Mesenchymal stem cell (in vitro differentiated cells and primary cell): Measurements from ENCODE around the gene GPR39.

ENCODE experiments used
- DNase-seq: peaks from one replicate; pipeline ENCODE4 v3.0.0-alpha.2; 2013
- H2AFZ ChIP-seq: one replicate; pipeline ENCODE4 v1.6.1; 2013; ENCODE audit warnings: low read depth, mild to moderate bottlenecking, control low read depth, inconsistent platforms, low read length, moderate library complexity
- H2AK5ac ChIP-seq: 2 replicates; pipeline ENCODE4 v1.6.1; 2013; ENCODE audit warnings: low read length, moderate library complexity, mild to moderate bottlenecking, inconsistent platforms; ENCODE audit not compliant: severe bottlenecking
- H2BK120ac ChIP-seq: one replicate; pipeline ENCODE4 v1.6.1; 2013; ENCODE audit warnings: low read depth, mild to moderate bottlenecking, inconsistent platforms, low read length, moderate library complexity
- H2BK12ac ChIP-seq, 2 experiments: one replicate each; pipeline ENCODE4 v1.6.1; 2013; ENCODE audit warnings: inconsistent platforms in 2 of 2, low read length in 2 of 2, mild to moderate bottlenecking in 2 of 2, moderate library complexity in 2 of 2, control low read depth in 1 of 2
- H2BK15ac ChIP-seq: one replicate; pipeline ENCODE4 v1.6.1; 2013; ENCODE audit warnings: mild to moderate bottlenecking, low read depth, inconsistent platforms; ENCODE audit not compliant: poor library complexity, severe bottlenecking
- H2BK5ac ChIP-seq: 2 replicates; pipeline ENCODE4 v1.6.1; 2013; ENCODE audit warnings: low read depth, mild to moderate bottlenecking, low read length, control low read depth, inconsistent platforms; ENCODE audit not compliant: poor library complexity, severe bottlenecking
- H3K14ac ChIP-seq, 2 experiments: one replicate each; pipeline ENCODE4 v1.6.1; 2013; ENCODE audit warnings: inconsistent platforms in 2 of 2, low read length in 2 of 2, control low read depth in 1 of 2, mild to moderate bottlenecking in 1 of 2, moderate library complexity in 1 of 2
- H3K18ac ChIP-seq, 2 experiments: one replicate each; pipeline ENCODE4 v1.6.1; 2013; ENCODE audit warnings: inconsistent platforms in 2 of 2, low read length in 2 of 2, control low read depth in 1 of 2, low read depth in 1 of 2, mild to moderate bottlenecking in 1 of 2
- H3K23ac ChIP-seq, 2 experiments: one replicate each; pipeline ENCODE4 v1.6.1; 2013; ENCODE audit warnings: inconsistent platforms in 2 of 2, low read length in 2 of 2, mild to moderate bottlenecking in 2 of 2, moderate library complexity in 2 of 2, control low read depth in 1 of 2
- H3K27ac ChIP-seq: 2 replicates; pipeline ENCODE4 v1.5.1; 2013; ENCODE audit warnings: mild to moderate bottlenecking, moderate library complexity, low read length, control low read depth, inconsistent platforms; ENCODE audit not compliant: poor library complexity, severe bottlenecking
- H3K27me3 ChIP-seq, 2 experiments: 2 replicates each; pipeline versions ENCODE4 v1.6.1 to v1.7.0; 2013; ENCODE audit warnings: low read length in 2 of 2, mild to moderate bottlenecking in 2 of 2, moderate library complexity in 2 of 2, control low read depth in 1 of 2, inconsistent platforms in 1 of 2; ENCODE audit not compliant: control insufficient read depth in 1 of 2, insufficient read depth in 1 of 2
- H3K36me3 ChIP-seq, 2 experiments: 2 replicates each; pipeline versions ENCODE4 v1.6.1 to v1.7.0; 2013; ENCODE audit warnings: low read length in 2 of 2, control low read depth in 1 of 2, inconsistent platforms in 1 of 2, low read depth in 1 of 2, mild to moderate bottlenecking in 1 of 2; ENCODE audit not compliant: insufficient read depth in 2 of 2, control insufficient read depth in 1 of 2
- H3K4ac ChIP-seq, 2 experiments: one replicate each; pipeline ENCODE4 v1.6.1; 2013; ENCODE audit warnings: inconsistent platforms in 2 of 2, low read length in 2 of 2, mild to moderate bottlenecking in 2 of 2, moderate library complexity in 2 of 2, control low read depth in 1 of 2, low read depth in 1 of 2
- H3K4me1 ChIP-seq: 2 replicates; pipeline ENCODE4 v1.6.1; 2013; ENCODE audit warnings: low read depth, low read length, control low read depth; ENCODE audit not compliant: control insufficient read depth, insufficient read depth
- H3K4me2 ChIP-seq: 2 replicates; pipeline ENCODE4 v1.6.1; 2013; ENCODE audit warnings: low read length, mild to moderate bottlenecking, inconsistent platforms; ENCODE audit not compliant: poor library complexity, severe bottlenecking
- H3K4me3 ChIP-seq, 2 experiments: 2 replicates each; pipeline versions ENCODE4 v1.5.1 to v1.7.0; 2013; ENCODE audit warnings: low read length in 2 of 2, mild to moderate bottlenecking in 2 of 2, control low read depth in 1 of 2, low read depth in 1 of 2; ENCODE audit not compliant: insufficient read depth in 1 of 2
- H3K79me1 ChIP-seq: replicated peaks from 2 replicates; pipeline ENCODE4 v1.6.1; 2013; ENCODE audit warnings: mild to moderate bottlenecking, control low read depth, low read length, inconsistent platforms; ENCODE audit not compliant: poor library complexity, severe bottlenecking
- H3K9ac ChIP-seq: 2 replicates; pipeline ENCODE4 v1.7.0; 2013; ENCODE audit warnings: mild to moderate bottlenecking, low read length, moderate library complexity
- H3K9me3 ChIP-seq: 2 replicates; pipeline ENCODE4 v1.7.0; 2013; ENCODE audit warnings: mild to moderate bottlenecking, low read length; ENCODE audit not compliant: control insufficient read depth
- H4K8ac ChIP-seq: one replicate; pipeline ENCODE4 v1.6.1; 2013; ENCODE audit warnings: inconsistent platforms, mild to moderate bottlenecking, low read length, moderate library complexity
- H4K91ac ChIP-seq: one replicate; pipeline ENCODE4 v1.6.1; 2013; ENCODE audit warnings: mild to moderate bottlenecking, low read length, inconsistent platforms
- WGBS: methylation state at CpG from one replicate; pipeline ENCODE4 v1.1.7; 2013; ENCODE audit warnings: mixed read lengths; 5-methylcytosine and 5-hydroxymethylcytosine counted together

Gene GPR39

DNA sequence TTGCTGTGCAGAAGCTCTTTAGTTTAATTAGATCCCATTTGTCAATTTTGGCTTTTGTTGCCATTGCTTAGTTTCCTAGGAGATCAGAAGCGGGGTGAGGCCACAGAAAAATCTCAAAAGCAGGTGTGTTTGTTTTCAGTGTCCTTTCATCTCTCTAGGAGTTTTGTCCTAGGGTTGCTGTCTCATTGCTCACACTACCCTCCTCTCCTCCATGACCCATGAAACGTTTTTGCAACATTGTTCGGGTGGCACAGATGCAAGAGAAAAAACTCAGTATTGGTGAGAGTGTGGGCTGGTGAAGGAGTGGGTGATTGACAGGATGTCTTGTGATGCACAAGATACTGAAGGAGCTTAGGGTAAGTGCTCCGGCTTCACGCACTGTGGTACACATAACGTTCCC, 149.8 kb downstream of the GPR39 start:
- H3K4me1 ChIP-seq: no peaks in the 10 kb centered on the region
- no peak overlapping the region for H2AFZ ChIP-seq
- H2BK120ac ChIP-seq: no peak overlapping the region
- H2AK5ac ChIP-seq: no peak overlapping the region
- no peak overlapping the region for H3K23ac ChIP-seq
- H3K14ac ChIP-seq: no peak overlapping the region
- no peaks in the 10 kb centered on the region for H3K9me3 ChIP-seq
- H3K27ac ChIP-seq: no peak overlapping the region
- no peak overlapping the region for H2BK12ac ChIP-seq
- H4K8ac ChIP-seq: no peak overlapping the region
- peaks cover 14% of the 10 kb centered on the region for H3K79me1 ChIP-seq
- H3K4me2 ChIP-seq: no peak overlapping the region
- H4K91ac ChIP-seq: no peak overlapping the region
- no peaks in the 10 kb centered on the region for H3K27me3 ChIP-seq
- DNase-seq: no peak
- H3K4ac ChIP-seq: no peak overlapping the region
- H2BK15ac ChIP-seq: no peak overlapping the region
- H3K36me3 ChIP-seq: peaks cover 0 to 2% of the 10 kb centered on the region in 2 experiments
- no peak overlapping the region for H3K18ac ChIP-seq
- H2BK5ac ChIP-seq: no peak overlapping the region
- H3K9ac ChIP-seq: no peak overlapping the region
- 95% methylated on average over 4 of the region's 6 CpGs for WGBS
- no peak overlapping the region for H3K4me3 ChIP-seq

DNA sequence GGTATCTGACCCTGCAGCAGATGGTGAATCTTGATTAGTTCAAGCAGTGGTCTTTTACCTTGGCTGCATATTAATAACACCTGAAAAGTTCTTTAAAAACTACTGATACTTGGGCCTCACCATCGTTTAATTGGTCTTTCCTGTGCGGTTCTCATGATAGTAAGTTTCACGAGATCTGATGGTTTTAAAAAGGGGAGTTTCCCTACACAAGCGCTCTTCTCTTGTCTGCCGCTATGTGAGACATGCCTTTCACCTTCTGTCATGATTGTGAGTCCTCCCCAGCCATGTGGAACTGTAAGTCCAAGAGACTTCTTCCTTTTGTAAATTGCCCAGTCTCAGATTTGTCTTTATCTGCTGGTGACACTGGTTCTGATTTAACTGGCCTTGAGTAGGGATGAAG, 151.1 kb downstream of the GPR39 start:
- Histone ChIP-seq H2AFZ (no peak overlapping the region), H2BK120ac (no peak overlapping the region), H3K27me3 (no peaks in the 10 kb centered on the region), H3K18ac (no peak overlapping the region), H3K36me3 (peaks cover 0 to 2% of the 10 kb centered on the region in 2 experiments), H3K4ac (no peak overlapping the region), H4K91ac (no peak overlapping the region), H3K9me3 (no peaks in the 10 kb centered on the region), H3K4me3 (no peak overlapping the region), H2BK12ac (no peak overlapping the region), H3K23ac (no peak overlapping the region), H3K4me1 (no peaks in the 10 kb centered on the region), H3K4me2 (no peak overlapping the region), H2BK5ac (no peak overlapping the region), H3K79me1 (peaks cover 19% of the 10 kb centered on the region), H2AK5ac (no peak overlapping the region), H4K8ac (no peak overlapping the region), H3K27ac (no peak overlapping the region), H2BK15ac (no peak overlapping the region), H3K9ac (no peak overlapping the region), H3K14ac (no peak overlapping the region)
- DNase-seq: no peak
- 97% methylated on average over 5 of the region's 5 CpGs for WGBS

DNA sequence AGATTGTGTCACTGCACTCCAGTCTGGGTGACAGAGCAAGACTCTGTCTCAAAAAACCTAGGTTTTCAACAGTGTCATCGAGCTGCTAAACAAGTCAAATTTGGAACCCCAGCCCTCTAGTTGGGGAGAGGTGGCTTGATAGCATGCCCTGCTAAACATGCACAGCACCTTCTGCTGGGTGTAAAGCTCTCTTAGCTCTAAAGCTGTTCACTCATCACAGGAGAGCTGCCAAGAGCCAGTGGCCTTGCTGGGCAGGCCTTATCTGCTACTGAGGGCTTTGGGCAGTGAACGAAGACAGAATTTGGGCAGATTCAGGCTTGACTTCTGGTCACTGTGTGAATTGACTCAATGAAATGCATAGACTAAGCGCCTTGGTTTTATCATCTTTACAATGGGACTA, 152.1 kb downstream of the GPR39 start:
- Histone ChIP-seq H2AFZ (no peak overlapping the region), H3K4me2 (no peak overlapping the region)
- WGBS: 84% methylated on average over 3 of the region's 3 CpGs

DNA sequence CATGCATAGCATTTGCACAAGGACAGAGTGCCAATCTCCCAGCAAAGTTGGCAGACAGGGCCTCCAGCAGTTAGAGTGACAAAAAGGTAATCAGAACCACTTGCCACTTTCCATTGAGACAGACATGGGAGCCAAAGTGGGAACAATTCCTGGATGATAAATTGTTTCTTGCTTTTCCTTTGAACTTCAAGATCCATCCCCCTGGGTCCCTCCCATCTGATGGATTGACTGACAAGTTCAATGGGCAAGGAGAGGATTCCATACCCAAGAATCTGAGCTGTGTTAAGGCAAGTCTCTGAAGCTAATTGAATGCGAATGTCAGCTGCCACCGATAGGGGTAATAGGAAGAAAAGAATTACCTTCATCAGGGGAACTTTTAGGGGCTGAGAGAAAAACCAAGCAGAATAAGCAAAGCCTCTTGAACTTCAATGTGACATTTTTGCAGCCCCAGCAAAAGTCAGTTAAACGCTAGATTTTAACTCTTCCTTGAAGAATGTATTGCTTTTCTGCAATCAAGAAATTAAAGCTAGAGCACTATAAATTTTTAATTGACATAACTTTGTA, 156.9 kb downstream of the GPR39 start:
- Histone ChIP-seq H2AK5ac (no peak overlapping the region), H3K9me3 (no peaks in the 10 kb centered on the region), H2AFZ (no peak overlapping the region), H3K4ac (no peak overlapping the region), H3K27ac (no peak overlapping the region), H3K4me3 (no peak overlapping the region), H2BK5ac (no peak overlapping the region), H3K4me2 (no peak overlapping the region), H3K4me1 (no peaks in the 10 kb centered on the region), H2BK120ac (no peak overlapping the region), H3K18ac (no peak overlapping the region), H3K79me1 (peaks cover 16% of the 10 kb centered on the region), H3K14ac (no peak overlapping the region), H4K91ac (no peak overlapping the region), H3K27me3 (no peaks in the 10 kb centered on the region), H3K9ac (no peak overlapping the region), H2BK12ac (no peak overlapping the region), H4K8ac (no peak overlapping the region), H2BK15ac (no peak overlapping the region), H3K36me3 (no peaks in the 10 kb centered on the region), H3K23ac (no peak overlapping the region)
- 86% methylated on average over 2 of the region's 3 CpGs for WGBS
- DNase-seq: no peak

More for the DNA sequence above, 152.1 kb downstream of the GPR39 start:
- no peak overlapping the region for H3K14ac ChIP-seq
- H2BK15ac ChIP-seq: no peak overlapping the region
- H2AK5ac ChIP-seq: no peak overlapping the region
- H2BK5ac ChIP-seq: no peak overlapping the region
- no peak overlapping the region for H4K91ac ChIP-seq
- no peak overlapping the region for H2BK12ac ChIP-seq
- no peak overlapping the region for H3K4me3 ChIP-seq
- peaks cover 0 to 2% of the 10 kb centered on the region in 2 experiments for H3K36me3 ChIP-seq
- H3K4ac ChIP-seq: no peak overlapping the region
- peaks cover 21% of the 10 kb centered on the region for H3K79me1 ChIP-seq
- H3K27me3 ChIP-seq: no peaks in the 10 kb centered on the region
- no peak overlapping the region for H3K18ac ChIP-seq
- H3K4me1 ChIP-seq: no peaks in the 10 kb centered on the region
- no peak overlapping the region for H4K8ac ChIP-seq
- no peak for DNase-seq
- H3K23ac ChIP-seq: no peak overlapping the region
- H3K9ac ChIP-seq: no peak overlapping the region
- H3K9me3 ChIP-seq: no peaks in the 10 kb centered on the region
- H3K27ac ChIP-seq: no peak overlapping the region
- no peak overlapping the region for H2BK120ac ChIP-seq
